Fibroblast of gingiva (primary cell): ENCODE results near the gene ERGIC3.
"Not testable (repeated sequence)": the region's sequence is repeated elsewhere in the genome, so short reads cannot be mapped to it uniquely, and the experiment has no call there.

Experiments used
- DNase-seq: peaks from one replicate; pipeline ENCODE4 v3.0.0-alpha.2; 2011; ENCODE audit warnings: low read depth

ERGIC3 gene

GRCh38 chr20:35518955-35519354 is 22.9 kb upstream of the ERGIC3 start:
- no peak for DNase-seq

DNA sequence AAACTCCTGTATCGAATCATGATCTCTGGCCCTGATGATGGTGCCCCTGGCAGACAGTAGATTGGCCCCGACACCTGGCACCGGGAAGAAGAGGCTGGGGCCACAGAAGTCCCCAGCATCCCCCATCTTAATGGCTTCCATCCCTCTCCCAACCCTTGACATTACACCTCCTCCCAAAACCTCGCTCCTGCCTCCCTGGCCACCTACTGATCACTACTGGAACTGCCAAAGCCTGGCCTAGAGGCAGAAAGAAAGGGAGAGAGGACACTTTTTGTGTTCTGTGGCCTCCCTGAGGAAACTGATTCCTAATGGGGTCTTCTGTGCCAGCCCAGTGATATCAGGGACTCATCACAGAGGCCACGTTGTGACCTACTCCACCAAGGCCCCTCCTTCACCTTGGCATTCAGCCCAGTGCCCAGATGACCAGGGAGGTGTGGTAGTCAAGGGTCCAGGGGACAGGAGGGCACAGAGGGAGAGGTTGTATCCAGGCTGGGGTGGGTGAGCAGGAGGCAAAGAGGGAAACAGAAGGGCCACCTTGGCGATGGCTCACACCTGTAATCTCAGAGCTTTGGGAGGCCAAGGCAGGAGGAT is 18.5 kb upstream of the ERGIC3 start:
- DNase-seq = no peak

GRCh38 chr20:35525639-35526038 is 16.2 kb upstream of the ERGIC3 start:
- no peak for DNase-seq

- no peak for DNase-seq
Measured at GRCh38 chr20:35527122-35527769, 14.6 kb upstream of the ERGIC3 start.

- DNase-seq = no peak
Measured at GRCh38 chr20:35529552-35529951, 12.3 kb upstream of the ERGIC3 start, which contains the start of gene C20orf173. Gene C20orf173 (minus strand): TSS chr20:35529652. CDS start chr20:35529373, 279 bp downstream.

- no peak for DNase-seq
Measured at GRCh38 chr20:35539756-35540212, 2.1 kb upstream of the ERGIC3 start.

- DNase-seq = no peak
Measured at GRCh38 chr20:35541118-35541782, 628 bp upstream of the ERGIC3 start.

DNA sequence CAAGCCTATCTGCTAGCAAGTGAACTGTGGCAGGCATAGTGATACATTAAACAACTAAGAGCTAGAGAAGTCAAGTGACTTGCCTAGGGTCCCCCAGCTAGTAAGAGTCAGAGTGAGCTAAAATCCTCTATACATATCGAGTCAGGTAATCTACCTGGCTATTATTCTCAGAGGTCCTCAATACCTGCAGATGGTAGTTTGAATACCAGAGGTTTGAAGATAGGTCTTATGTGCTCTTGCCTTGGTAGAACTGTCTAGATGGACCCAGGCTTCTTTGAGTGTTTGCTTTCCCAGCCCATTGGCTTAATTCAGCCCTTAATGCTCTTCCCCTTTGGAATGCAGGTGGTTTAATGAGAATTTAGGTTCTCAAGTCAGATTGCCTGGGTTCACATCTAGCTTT is 1.1 kb downstream of the ERGIC3 start:
- DNase-seq = no peak

GRCh38 chr20:35544436-35544835 is 2.6 kb downstream of the ERGIC3 start:
- no peak for DNase-seq

GRCh38 chr20:35544941-35545340 is 3.1 kb downstream of the ERGIC3 start:
- DNase-seq = not testable (repeated sequence)

DNA sequence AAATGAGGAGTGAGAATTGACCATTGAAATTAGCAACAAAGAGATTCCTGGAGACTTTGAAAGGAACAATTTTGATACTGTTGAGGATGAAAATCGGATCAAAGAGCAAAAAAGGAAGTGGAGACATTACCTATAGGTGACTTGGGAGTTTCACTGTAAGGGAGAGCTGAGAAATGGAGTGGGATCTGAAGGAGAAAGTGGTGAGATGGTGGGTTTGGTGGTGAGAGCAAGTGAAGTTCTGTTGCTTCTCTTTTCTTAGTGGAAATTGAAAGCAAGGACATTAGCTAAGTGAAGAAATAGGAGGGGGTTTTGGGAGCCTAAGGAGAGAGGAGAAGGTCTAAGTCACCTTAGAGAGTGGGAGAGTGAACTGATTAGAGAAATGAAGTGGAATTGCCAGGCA is 4.2 kb downstream of the ERGIC3 start:
- DNase-seq = no peak

DNA sequence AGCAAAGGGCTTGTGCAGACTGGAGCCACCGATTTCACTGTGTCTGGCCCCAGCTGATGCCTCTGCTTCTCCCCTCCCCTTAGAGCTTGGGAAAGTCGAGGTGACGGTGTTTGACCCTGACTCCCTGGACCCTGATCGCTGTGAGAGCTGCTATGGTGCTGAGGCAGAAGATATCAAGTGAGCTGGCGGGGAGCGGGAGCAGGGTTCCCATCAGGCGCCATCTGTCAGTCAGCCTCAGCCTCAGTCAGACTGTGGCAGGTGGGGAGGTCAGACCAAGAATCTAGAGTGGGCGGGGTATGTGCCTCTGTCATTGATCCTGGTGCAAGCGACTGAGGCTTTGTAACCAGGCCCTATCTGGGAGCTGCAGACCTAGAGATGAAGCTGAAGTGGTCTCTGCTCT is 5.5 kb downstream of the ERGIC3 start:
- no peak for DNase-seq

- DNase-seq = no peak
Measured at GRCh38 chr20:35551503-35551902, 9.6 kb downstream of the ERGIC3 start.

DNA sequence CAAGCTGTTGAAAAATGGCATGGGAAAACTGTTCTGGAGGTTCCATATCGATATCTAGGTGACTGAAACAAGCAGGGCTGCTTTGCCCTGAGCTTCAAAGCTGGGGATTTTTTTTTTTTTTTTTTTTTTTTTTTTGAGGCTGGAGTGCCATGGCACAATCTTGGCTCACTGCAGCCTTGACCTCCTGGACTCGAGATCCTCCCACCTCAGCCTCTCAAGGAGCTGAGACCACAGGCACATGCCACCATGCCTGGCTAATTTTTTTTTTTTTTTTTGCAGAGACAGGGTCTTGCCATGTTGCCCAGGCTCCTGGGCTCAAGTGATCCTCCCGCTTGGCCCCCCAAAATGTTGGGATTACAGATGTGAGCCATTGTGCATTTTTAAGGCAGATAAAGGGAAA is 11.0 kb downstream of the ERGIC3 start:
- DNase-seq = no peak

DNA sequence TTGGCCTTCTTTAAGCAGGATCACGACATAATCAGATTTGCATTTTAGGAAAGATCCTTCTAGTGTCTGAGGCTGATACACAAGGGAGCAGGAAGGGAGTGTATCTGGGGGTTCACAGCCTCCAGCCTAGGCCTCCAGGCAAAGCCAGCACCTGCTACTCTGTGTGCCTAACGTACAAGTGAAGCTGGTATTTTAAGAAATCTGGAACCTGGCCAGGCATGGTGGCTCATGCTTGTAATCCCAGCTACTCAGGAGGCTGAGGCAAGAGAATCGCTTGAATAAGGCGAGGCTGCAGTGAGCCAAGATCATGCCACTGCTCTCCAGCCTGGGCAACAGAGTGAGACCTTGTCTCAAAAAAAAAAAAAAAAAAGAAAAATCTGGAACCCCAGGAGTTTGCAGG is 13.6 kb downstream of the ERGIC3 start:
- DNase-seq = not testable (repeated sequence)

DNA sequence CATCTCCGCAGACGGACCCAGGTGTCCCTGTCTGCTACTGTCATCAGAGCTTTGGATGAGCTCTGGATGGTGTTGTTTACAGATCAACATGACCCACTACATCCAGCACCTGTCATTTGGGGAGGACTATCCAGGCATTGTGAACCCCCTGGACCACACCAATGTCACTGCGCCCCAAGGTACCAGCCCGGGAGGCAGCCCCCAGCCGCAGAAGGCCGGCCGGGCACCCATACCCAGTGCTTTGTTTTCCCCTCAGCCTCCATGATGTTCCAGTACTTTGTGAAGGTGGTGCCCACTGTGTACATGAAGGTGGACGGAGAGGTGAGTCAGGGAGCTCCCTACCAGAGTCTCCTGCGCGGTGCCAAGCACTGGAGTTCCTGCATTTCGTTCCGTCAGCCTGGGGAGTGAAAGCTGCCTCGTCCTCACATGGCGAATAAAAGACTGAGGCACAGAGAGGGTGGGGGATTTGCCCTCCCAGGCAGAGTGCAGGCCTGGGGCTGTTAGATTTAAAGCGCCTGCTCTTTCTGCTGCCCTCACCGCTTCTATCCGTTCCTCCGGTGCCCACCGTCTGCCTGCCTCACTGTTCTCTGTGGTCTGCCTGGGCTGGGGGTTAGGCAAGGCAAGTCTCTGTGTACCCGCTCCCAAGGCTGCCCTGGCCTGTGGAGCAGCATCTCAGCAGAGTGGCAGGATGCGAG is 14.2 kb downstream of the ERGIC3 start:
- no peak for DNase-seq

DNA sequence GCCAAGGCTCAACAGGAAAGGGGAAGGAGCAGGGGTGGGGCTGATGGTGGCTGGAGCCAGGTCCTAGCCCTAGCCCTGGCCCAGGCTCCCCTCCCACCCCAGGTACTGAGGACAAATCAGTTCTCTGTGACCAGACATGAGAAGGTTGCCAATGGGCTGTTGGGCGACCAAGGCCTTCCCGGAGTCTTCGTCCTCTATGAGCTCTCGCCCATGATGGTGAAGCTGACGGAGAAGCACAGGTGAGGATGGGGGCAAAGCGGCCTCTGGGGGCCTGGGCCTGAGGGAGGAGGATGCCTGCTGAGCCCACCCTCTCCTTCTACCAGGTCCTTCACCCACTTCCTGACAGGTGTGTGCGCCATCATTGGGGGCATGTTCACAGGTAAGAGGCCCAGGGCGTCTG is 15.0 kb downstream of the ERGIC3 start:
- DNase-seq = no peak

GRCh38 chr20:35558451-35558850 is 16.6 kb downstream of the ERGIC3 start:
- no peak for DNase-seq

GRCh38 chr20:35559042-35559693 is 17.3 kb downstream of the ERGIC3 start:
- DNase-seq = no peak

DNA sequence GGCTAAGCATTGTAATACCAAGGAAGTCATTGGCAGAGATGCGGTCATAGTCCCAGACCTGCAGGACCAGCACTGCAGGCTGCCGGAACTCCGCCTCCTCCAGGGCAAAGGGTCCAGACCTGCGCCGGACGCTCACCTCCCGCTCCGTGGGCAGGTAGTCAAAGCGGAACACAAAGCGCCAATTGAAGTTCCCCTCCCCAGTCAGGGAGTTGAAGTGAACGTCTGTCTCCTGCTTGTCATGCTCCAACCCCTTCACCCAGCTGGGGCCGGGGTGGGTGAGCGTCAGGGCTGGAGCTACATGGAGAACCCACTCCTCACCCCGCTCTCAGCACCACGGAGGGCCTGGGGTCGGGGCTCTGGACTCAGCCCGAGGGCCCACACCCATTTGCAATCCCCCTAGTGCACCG is 18.2 kb downstream of the ERGIC3 start:
- DNase-seq = no peak

DNA sequence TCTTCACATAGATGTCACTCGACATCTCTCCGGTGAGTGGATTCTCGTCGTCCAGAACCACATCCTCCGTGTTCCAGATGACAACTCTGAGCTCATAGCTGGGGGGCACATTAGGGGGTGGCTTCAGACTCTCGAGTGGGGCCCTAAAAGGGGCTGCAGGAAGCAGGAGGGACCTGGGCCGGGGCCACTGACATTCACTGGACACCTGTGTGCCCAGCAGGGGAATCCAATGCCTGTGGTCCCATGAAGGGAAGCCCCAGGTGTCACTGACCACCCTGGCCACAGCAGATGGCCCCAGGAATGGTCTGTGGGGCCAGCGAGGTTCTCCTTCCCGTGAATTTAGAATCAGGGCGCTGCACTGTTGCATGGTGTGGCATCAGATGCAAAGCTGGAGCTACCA is 18.7 kb downstream of the ERGIC3 start:
- DNase-seq = no peak

- DNase-seq = peak; percentile 57
Measured at GRCh38 chr20:35561268-35561667, 19.4 kb downstream of the ERGIC3 start.
